Ascending aorta (tissue), 2 donors: ENCODE measurements around the gene SRD5A2. TPM values are rescaled to one million over a fixed set of nuclear protein-coding genes. Genes with fewer than 3 reads are reported as not detected.

Source experiments
- DNase-seq, 2 donors: peaks; one replicate each; pipeline ENCODE4 v3.0.0-alpha.2; 2019; ENCODE audit warnings: low spot score in 2 of 2
- H3K27ac ChIP-seq, 2 donors: fragments of 200-600 bp; sonication (generic); one replicate each; pipeline ENCODE4 v1.5.1; 2016 to 2017; ENCODE audit warnings: mild to moderate bottlenecking in 1 of 2
- H3K27me3 ChIP-seq: fragments of 200-600 bp; sonication (generic); one replicate; pipeline ENCODE4 v1.5.1; 2017
- H3K36me3 ChIP-seq, 2 donors: fragments of 200-600 bp; sonication (generic); one replicate each; pipeline ENCODE4 v1.5.1; 2016
- H3K4me1 ChIP-seq, 2 donors: fragments of 200-600 bp; sonication (generic); one replicate each; pipeline ENCODE4 v1.5.1; 2016 to 2017; ENCODE audit warnings: mild to moderate bottlenecking in 1 of 2
- H3K4me3 ChIP-seq, 2 donors: fragments of 200-600 bp; sonication (generic); one replicate each; pipeline ENCODE4 v1.5.1; 2016 to 2017; ENCODE audit warnings: mild to moderate bottlenecking in 1 of 2
- H3K9me3 ChIP-seq, 2 donors: fragments of 200-600 bp; sonication (generic); one replicate each; pipeline ENCODE4 v1.5.1; 2016
- intact Hi-C: fragments of 100-400 bp; cut with DNase I; formaldehyde crosslinking; loops from one replicate; pipeline ENCODE4 v1.15.1; 2023
- total RNA-seq: library from RNA; depleted of rRNA; stranded (reverse); fragments of >200 nt; gene quantifications from one replicate; pipeline ENCODE4 v1.1.0, GENCODE V29; 2016
- TF ChIP-seq, protein P1 (sequence below), 3 experiments: fragments of 200-600 bp in 2 of 3; fragments of 450-650 bp in 1 of 3; sonication (generic) in 2 of 3; IDR thresholded peaks; one replicate each; pipeline ENCODE4 v1.5.1; 2016 to 2019; ENCODE audit warnings: antibody characterized with exemption in 3 of 3, mild to moderate bottlenecking in 1 of 3, moderate library complexity in 1 of 3

Gene SRD5A2
- total RNA-seq, 1 donor from 2014 or later, result not detected

DNA sequence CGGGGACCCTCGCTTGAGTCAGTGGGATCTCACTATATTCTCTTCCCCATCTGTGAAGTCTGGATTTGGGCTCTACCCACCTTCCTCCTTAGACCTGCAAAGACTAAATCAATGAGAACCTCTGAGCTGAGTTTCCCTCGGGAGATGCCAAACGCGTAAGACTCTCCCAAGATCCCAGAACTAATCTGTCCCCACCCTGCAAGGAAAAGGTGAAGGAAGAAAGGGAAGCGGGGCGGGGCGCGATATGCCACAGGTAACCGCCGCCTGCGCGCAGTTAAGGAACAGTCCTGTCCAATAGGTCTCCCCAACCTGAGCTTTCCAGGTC is 780 bp downstream of the SRD5A2 start:
- no peaks in the 10 kb centered on the region for H3K9me3 ChIP-seq
- no peaks in the 10 kb centered on the region for H3K36me3 ChIP-seq
- no peaks in the 10 kb centered on the region for H3K27me3 ChIP-seq
- no peaks in the 10 kb centered on the region for H3K4me1 ChIP-seq
- intact Hi-C loops, result no loop called here
- TF ChIP-seq, protein P1, sequence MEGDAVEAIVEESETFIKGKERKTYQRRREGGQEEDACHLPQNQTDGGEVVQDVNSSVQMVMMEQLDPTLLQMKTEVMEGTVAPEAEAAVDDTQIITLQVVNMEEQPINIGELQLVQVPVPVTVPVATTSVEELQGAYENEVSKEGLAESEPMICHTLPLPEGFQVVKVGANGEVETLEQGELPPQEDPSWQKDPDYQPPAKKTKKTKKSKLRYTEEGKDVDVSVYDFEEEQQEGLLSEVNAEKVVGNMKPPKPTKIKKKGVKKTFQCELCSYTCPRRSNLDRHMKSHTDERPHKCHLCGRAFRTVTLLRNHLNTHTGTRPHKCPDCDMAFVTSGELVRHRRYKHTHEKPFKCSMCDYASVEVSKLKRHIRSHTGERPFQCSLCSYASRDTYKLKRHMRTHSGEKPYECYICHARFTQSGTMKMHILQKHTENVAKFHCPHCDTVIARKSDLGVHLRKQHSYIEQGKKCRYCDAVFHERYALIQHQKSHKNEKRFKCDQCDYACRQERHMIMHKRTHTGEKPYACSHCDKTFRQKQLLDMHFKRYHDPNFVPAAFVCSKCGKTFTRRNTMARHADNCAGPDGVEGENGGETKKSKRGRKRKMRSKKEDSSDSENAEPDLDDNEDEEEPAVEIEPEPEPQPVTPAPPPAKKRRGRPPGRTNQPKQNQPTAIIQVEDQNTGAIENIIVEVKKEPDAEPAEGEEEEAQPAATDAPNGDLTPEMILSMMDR (IDR thresholded peaks at IDR 0.05), result no peak
- no peak overlapping the region for H3K27ac ChIP-seq
- no peak for DNase-seq
- H3K4me3 ChIP-seq, result no peak overlapping the region

DNA sequence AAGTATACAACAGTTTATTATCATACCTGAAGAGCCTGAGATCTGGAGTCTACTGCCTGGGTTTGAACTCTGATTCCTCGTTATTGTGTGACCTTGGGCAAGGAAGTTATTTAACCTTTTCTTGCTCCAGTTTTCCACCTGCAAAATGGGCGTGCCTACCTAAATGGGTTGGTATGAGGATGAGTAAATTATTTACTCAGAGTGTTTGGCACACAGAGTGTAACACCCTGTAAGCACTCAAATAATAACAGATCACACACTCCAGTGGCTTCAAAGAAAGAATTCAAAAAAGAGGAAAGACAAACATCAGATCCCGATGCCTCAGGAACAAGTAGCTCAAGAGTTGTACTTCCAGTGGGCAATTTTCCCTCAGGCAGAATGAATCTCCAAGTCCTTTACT is 2.4 kb downstream of the SRD5A2 start:
- TF ChIP-seq, protein P1 (IDR thresholded peaks at IDR 0.05), result no peak
- Histone ChIP-seq H3K4me1 (no peaks in the 10 kb centered on the region), H3K27me3 (no peaks in the 10 kb centered on the region), H3K36me3 (no peaks in the 10 kb centered on the region), H3K9me3 (no peaks in the 10 kb centered on the region), H3K4me3 (no peak overlapping the region), H3K27ac (no peak overlapping the region)
- DNase-seq, result no peak
- intact Hi-C loops, result no loop called here

DNA sequence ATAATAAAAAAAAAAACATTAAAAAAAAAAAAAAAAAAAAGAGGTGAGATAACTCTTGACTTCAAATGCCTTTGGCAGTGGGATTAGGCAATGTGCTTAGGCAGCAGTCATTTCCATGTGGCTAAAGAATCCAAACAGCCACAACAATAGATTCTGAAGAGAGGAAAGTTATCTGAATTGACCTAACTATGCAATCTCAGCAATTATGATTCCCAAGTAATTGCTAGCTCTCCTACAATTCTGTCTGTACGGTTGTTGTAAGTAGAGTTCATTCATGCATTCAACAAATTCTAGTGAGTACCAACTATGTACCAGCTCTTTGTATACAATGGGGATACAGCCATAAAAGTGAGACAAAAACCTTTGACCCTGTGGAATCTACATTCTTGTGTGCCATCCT is 3.6 kb downstream of the SRD5A2 start:
- Histone ChIP-seq H3K9me3 (no peaks in the 10 kb centered on the region), H3K4me3 (no peak overlapping the region), H3K36me3 (no peaks in the 10 kb centered on the region), H3K4me1 (no peaks in the 10 kb centered on the region), H3K27me3 (no peaks in the 10 kb centered on the region), H3K27ac (no peak overlapping the region)
- intact Hi-C loops, result no loop called here
- DNase-seq, result no peak
- TF ChIP-seq, protein P1 (IDR thresholded peaks at IDR 0.05), result no peak

DNA sequence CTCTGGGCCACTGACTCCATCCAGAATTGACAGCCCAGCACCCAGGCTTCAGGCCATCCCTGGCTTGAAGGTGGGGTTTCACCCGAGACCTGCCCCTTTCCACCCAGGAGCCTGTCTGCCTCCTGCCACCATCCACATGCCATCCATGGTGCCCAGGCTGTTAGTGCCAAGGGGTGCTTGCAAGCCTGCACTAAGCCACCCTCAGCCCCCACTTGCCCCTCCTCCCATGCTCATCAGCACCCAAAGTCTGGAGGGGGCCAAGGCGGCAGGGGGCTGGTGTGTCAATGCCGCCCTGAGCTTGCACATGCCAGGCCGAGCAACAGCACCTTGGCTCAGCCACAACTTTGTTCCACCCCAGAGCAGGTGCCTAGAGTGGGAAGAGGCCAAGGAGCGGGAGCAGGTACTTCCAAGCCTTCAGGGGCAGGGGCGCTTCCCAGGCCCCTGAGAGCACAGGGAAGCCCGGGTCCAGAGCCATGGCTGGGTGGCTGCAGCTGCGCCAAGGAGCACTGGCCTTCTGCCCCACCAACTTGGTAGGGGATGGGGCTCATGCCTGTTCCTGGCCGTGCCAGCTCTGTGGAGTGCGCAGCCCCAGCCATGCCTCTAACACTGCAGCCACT is 12.0 kb downstream of the SRD5A2 start:
- Histone ChIP-seq H3K27me3 (no peaks in the 10 kb centered on the region), H3K4me3 (no peak overlapping the region), H3K36me3 (no peaks in the 10 kb centered on the region), H3K9me3 (no peaks in the 10 kb centered on the region), H3K27ac (no peak overlapping the region), H3K4me1 (no peaks in the 10 kb centered on the region)
- DNase-seq, result no peak
- intact Hi-C loops, result no loop called here
- TF ChIP-seq, protein P1 (IDR thresholded peaks at IDR 0.05), result no peak

DNA sequence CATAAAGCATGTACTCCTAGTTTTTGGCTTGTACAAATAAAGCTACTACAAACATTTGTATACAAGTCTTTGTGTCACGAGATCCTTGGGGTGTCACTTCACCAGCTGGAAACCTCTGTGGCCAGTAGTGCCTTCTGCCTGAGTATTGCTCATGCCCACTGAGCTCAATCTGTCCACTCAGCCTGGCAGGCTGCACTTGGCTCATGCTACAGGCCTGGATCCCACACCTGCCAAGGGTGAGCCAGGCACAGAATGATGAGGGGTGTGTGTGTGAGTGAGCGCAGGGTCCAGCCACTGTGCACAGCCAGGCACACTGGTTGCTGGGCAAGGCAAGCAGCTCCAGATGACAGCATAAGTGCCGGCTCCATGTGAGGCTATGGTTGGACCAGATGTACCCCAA is 13.1 kb downstream of the SRD5A2 start:
- intact Hi-C loops, result no loop called here
- TF ChIP-seq, protein P1 (IDR thresholded peaks at IDR 0.05), result no peak
- Histone ChIP-seq H3K4me1 (no peaks in the 10 kb centered on the region), H3K27me3 (no peaks in the 10 kb centered on the region), H3K36me3 (no peaks in the 10 kb centered on the region), H3K4me3 (no peak overlapping the region), H3K27ac (no peak overlapping the region), H3K9me3 (no peaks in the 10 kb centered on the region)
- DNase-seq, result no peak

DNA sequence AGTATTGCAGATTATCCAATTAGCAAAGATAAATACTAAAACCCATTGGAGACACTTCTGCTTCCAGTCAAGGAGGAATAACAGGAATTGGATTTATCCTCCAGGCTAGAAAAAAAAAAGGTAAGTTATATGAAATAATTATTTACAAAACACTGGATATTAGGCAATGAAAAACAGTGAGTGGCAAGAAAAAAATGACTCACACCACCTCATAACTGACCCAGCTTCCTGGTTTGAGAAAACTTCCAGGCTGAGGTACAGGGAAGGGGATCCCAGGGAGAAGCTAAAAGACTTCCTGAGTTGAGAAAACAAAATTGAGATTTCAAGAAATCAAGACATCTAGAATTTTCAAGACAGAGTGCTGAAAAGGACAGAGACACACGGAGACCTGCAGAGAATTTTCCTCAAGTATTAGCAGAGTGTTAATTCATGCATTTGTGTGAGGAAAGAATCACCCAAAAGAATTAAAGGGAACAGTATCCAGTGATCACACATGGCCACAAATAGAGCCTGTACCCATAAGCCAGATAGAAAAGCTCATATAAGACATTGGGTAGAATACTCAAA is 17.4 kb downstream of the SRD5A2 start:
- Histone ChIP-seq H3K27ac (no peak overlapping the region), H3K36me3 (no peaks in the 10 kb centered on the region), H3K9me3 (no peaks in the 10 kb centered on the region), H3K4me3 (no peak overlapping the region), H3K27me3 (no peaks in the 10 kb centered on the region), H3K4me1 (no peaks in the 10 kb centered on the region)
- no peak for DNase-seq
- TF ChIP-seq, protein P1 (IDR thresholded peaks at IDR 0.05), result no peak
- intact Hi-C loops, result no loop called here
